Pancreas (tissue), 10 donors: Measurements from ENCODE around the gene SHROOM2. TPM values are rescaled to one million over a fixed set of nuclear protein-coding genes. Genes with fewer than 3 reads are reported as not detected.
A peak's percentile ranks its signal among the peaks of the same experiment; 100 is the strongest.

ENCODE experiments used
- ATAC-seq, 4 donors: fragments of 200-7000 bp; cut with Tn5 transposase; one replicate each; pipeline versions ENCODE4 v1.8.0 to v1.9.1; 2020; ENCODE audit warnings: mild to moderate bottlenecking in 4 of 4, moderate library complexity in 4 of 4
- DNase-seq, 6 donors: peaks; one replicate each; pipeline ENCODE4 v3.0.0-alpha.2; 2020
- FAIRE-seq: peaks from 2 replicates; lab custom pipeline; 2012; peaks lifted over from hg19 to GRCh38; lab: Jason Lieb, UNC
- H3K27ac ChIP-seq, 4 donors: fragments of 200-600 bp; sonication (generic); 1 replicate in 3 of 4; 2 replicates in 1 of 4; pipeline versions ENCODE4 v1.5.0 to v1.8.0; 2020
- H3K27me3 ChIP-seq, 4 donors: fragments of 200-600 bp; one replicate each; pipeline ENCODE4 v1.8.0; 2021
- H3K36me3 ChIP-seq, 3 donors: fragments of 200-600 bp; sonication (generic) in 1 of 3; one replicate each; pipeline versions ENCODE4 v1.5.0 to v1.8.0; 2020 to 2021
- H3K4me1 ChIP-seq, 3 donors: fragments of 200-600 bp; one replicate each; pipeline ENCODE4 v1.8.0; 2021
- H3K4me3 ChIP-seq, 4 donors: fragments of 200-600 bp; sonication (generic) in 2 of 4; one replicate each; pipeline versions ENCODE4 v1.5.0 to v1.8.0; 2020 to 2021
- H3K9me3 ChIP-seq, 4 donors: fragments of 200-600 bp; one replicate each; pipeline ENCODE4 v1.8.0; 2021
- CTCF ChIP-seq, 4 donors: fragments of 200-600 bp; sonication (generic) in 3 of 4; IDR thresholded peaks; one replicate each; pipeline versions ENCODE4 v1.5.0 to v1.8.0; 2021; ENCODE audit warnings: antibody characterized with exemption in 4 of 4
- WGBS, 2 donors: extraction: QIAGEN DNeasy Blood & Tissue Kit; methylation state at CpG; one replicate each; pipeline ENCODE4 v1.1.7; 2013; 5-methylcytosine and 5-hydroxymethylcytosine counted together
- intact Hi-C, 3 donors: fragments of 100-400 bp; cut with DNase I; formaldehyde crosslinking; loops; one replicate each; pipeline versions ENCODE4 v1.11.1 to v1.14.2; 2022
- polyA plus RNA-seq, 2 donors: library from polyadenylated mRNA; stranded (reverse); fragments of 200-250 nt; gene quantifications; one replicate each; pipeline ENCODE4 v1.2.3, GENCODE V29; 2013
- total RNA-seq, 6 donors: library from RNA; stranded (reverse); fragmentation: NEBNext Ultra II Directional in 4 of 6; extraction: Animal tissue kit (Norgen Biotek cat#: 25700) in 4 of 6; gene quantifications; one replicate each; pipeline versions ENCODE4 v1.2.1 to v1.2.4, GENCODE V29; 2021 to 2023
- donor health status: healthy with polysubstance abuse.
- donor health status: DM: no; HTN: no; CAD: no; lungs with moderate emphysema.
- donor health status: DM: no; HTN: no; CAD: no.
- donor health status: control.
- donor health status: control.
- donor health status: Bipolar disorder and iron deficiency.
- donor health status: DM: yes; HTN: yes; CAD: no.
- donor health status: DM: no; HTN: no; CAD: no.
- donor health status: DM: no; HTN: no; CAD: no.
- donor health status: DM: yes; HTN: yes; CAD: no.

The SHROOM2 gene
- total and polyA plus RNA-seq, 8 donors = 3.2 to 6.6 (median 3.8) TPM

- no peak for TF ChIP-seq CTCF (IDR thresholded peaks at IDR 0.05)
- Histone ChIP-seq H3K27ac (no peak overlapping the region), H3K4me3 (no peak overlapping the region), H3K4me1 (no peaks in the 10 kb centered on the region), H3K36me3 (no peaks in the 10 kb centered on the region), H3K27me3 (no peaks in the 10 kb centered on the region), H3K9me3 (no peaks in the 10 kb centered on the region)
- ATAC-seq = peak in 2 of 4 donors; percentile 20 to 37
- intact Hi-C loops = no loop called here
- DNase-seq = no peak
- WGBS, 2 donors = 82 to 93% methylated on average over 10 of the region's 10 CpGs
- FAIRE-seq = no peak
These were observed 120.7 kb downstream of the SHROOM2 start for GRCh38 chrX:9906919-9907318.

- no peaks in the 10 kb centered on the region for H3K27me3 ChIP-seq
- ATAC-seq = no peak
- no peak overlapping the region for H3K4me3 ChIP-seq
- 80 to 93% methylated on average over 8 of the region's 8 CpGs for WGBS, 2 donors
- no peaks in the 10 kb centered on the region for H3K9me3 ChIP-seq
- no peaks in the 10 kb centered on the region for H3K4me1 ChIP-seq
- H3K27ac ChIP-seq = no peak overlapping the region
- no peak for DNase-seq
- no peak for TF ChIP-seq CTCF (IDR thresholded peaks at IDR 0.05)
- H3K36me3 ChIP-seq = no peaks in the 10 kb centered on the region
- no peak for FAIRE-seq
- intact Hi-C loops = no loop called here
These were observed 121.6 kb downstream of the SHROOM2 start for GRCh38 chrX:9907645-9908387.

DNA sequence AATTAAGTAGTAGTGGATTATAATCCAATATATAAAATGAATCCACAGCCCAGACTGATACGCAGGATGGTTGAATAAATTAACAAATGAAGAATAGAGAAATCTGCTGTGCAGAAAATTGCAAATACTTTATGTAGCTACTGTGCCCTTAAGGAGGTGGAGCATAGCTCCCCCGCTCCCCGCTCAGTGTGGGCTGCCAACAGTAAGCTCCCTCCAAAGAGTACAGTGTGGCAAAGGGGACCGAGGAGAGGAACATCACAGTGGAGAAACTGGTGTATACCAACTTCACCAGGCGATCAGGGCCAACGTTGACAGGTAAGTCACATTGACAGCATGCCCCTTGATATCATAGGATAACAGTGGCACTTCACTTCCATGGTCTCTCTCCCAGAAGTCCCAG lies 123.0 kb downstream of the SHROOM2 start:
- Histone ChIP-seq H3K4me3 (no peak overlapping the region), H3K9me3 (no peaks in the 10 kb centered on the region), H3K27me3 (no peaks in the 10 kb centered on the region), H3K27ac (no peak overlapping the region), H3K36me3 (no peaks in the 10 kb centered on the region), H3K4me1 (no peaks in the 10 kb centered on the region)
- FAIRE-seq (no peak), ATAC-seq (no peak), DNase-seq (no peak)
- intact Hi-C loops = no loop called here
- 84 to 96% methylated on average over 6 of the region's 6 CpGs for WGBS, 2 donors
- no peak for TF ChIP-seq CTCF (IDR thresholded peaks at IDR 0.05)

- no peaks in the 10 kb centered on the region for H3K36me3 ChIP-seq
- no peaks in the 10 kb centered on the region for H3K9me3 ChIP-seq
- H3K4me1 ChIP-seq = no peaks in the 10 kb centered on the region
- FAIRE-seq (no peak), ATAC-seq (no peak), DNase-seq (no peak)
- H3K27ac ChIP-seq = no peak overlapping the region
- WGBS, 2 donors = 77 to 89% methylated on average over 7 of the region's 7 CpGs
- no peaks in the 10 kb centered on the region for H3K27me3 ChIP-seq
- no peak for TF ChIP-seq CTCF (IDR thresholded peaks at IDR 0.05)
- intact Hi-C loops = no loop called here
- no peak overlapping the region for H3K4me3 ChIP-seq
These were observed 125.3 kb downstream of the SHROOM2 start for GRCh38 chrX:9911487-9911886.
